ENCODE results near the gene LRRC8C. TPM values are rescaled to one million over a fixed set of nuclear protein-coding genes. Genes with fewer than 3 reads are reported as not detected.

LRRC8C gene
- total RNA-seq, 1 donor from 2014 or later: 56.5 TPM

DNA sequence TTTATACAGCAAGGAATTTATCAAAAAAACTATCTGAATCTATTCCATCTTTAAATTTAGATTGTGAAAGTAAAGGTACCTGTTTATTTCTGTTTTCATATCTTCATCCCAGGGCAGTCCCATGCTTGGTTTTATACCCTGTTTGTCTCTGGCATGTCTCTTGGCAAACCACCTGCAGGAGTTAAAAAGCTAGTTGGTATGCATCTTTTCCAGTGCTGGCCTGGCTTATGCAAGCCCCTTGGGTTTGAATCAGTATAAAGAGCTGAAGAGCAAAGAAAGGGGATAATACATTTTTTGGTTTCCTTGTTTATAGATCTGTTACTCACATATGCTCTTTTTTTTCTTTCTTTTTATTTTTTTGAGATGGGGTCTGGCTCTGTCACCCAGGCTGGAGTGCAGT lies 37.8 kb downstream of the LRRC8C start:
- no peak for DNase-seq (ENCODE audit: low spot score)
- intact Hi-C loops (cut with micrococcal nuclease): loop anchor here (1.0 to 5.0 kb wide), 3 partner anchors 11 to 33 kb away; no protein-coding TSS in a partner anchor
- Mint-ChIP-seq H3K27ac (peak overlapping the region; percentile 43), H3K4me1 (ENCODE audit: low read depth) (peaks cover 88% of the 10 kb centered on the region), H3K36me3 (ENCODE audit: low read depth) (peaks cover 74% of the 10 kb centered on the region), H3K9me3 (no peaks in the 10 kb centered on the region), H3K4me3 (ENCODE audit: low read depth) (peak overlapping the region; percentile 9), H3K27me3 (ENCODE audit: low read depth) (no peaks in the 10 kb centered on the region)

DNA sequence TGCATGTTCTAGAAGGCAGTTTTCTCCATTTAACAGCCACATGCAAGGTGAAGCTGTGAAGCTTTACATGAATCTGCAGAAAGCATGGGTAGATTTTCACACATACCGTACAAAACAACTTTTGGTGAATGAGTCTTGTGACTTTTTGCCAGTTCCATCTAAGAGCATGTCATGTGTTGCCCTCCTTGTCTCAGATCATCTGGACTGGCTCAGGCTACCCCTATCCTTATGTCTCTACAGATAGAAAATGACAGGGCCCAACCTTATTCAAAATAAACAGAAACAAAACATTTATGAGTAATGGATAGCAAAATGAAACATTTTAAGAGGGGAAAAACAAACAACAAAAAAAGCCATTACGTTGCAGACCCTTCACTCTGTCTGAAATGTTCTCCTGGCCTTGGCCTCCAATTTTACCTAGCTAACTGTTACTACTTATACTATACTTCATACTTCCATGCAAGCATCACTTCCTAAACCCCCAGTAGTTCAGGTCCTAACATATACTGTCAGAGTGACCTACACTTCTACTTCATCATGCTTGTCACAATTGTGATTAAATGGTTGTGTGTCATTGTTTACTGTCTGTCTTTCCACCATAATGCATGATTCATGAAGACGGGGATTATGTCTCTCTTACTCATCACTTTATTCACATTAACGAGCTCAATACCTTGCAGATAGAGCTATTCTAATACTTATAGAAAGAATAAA lies 39.0 kb downstream of the LRRC8C start:
- H3K9me3 Mint-ChIP-seq: no peaks in the 10 kb centered on the region
- peaks cover 88% of the 10 kb centered on the region for H3K4me1 Mint-ChIP-seq (ENCODE audit: low read depth)
- H3K27me3 Mint-ChIP-seq (ENCODE audit: low read depth): no peaks in the 10 kb centered on the region
- DNase-seq (ENCODE audit: low spot score): no peak
- peak overlapping the region; percentile 54 for H3K27ac Mint-ChIP-seq
- intact Hi-C loops (cut with micrococcal nuclease): loop anchor here (2.0 to 5.0 kb wide), 2 partner anchors 17 to 35 kb away; no protein-coding TSS in a partner anchor
- H3K36me3 Mint-ChIP-seq (ENCODE audit: low read depth): peaks cover 77% of the 10 kb centered on the region
- H3K4me3 Mint-ChIP-seq (ENCODE audit: low read depth): no peak overlapping the region

DNA sequence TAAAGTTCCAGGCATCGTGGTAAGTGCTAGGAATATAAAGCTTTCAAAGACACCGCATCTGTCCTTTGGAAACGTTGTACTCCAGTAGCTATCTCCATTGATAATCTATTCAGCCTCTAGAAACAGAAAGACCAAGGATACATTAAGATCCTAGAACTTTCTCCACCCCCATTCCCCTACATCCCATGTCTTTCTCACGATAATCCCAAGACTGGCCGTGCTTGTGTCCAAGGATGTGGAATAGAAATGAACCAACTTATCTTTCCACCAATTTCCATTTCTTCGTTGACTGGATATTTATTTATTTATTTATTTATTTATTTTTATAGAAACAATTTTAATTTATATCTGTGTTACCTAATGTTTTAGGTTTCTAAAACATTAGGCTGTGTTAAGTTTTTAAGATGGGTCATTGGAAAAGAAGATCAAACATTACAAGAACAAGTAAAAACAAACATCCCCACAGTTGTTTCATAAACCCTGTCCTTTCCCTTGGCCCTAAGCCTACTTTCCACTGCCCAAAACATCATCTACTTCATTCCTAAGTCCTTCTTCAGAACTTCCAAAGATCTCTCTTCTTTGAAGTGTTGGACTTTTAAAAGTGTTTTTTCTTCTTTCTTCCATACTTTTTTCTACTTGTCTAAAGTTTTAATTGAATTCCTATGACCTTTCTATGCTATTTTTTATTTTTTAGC lies 39.7 kb downstream of the LRRC8C start:
- DNase-seq (ENCODE audit: low spot score): no peak
- Mint-ChIP-seq H3K27me3 (ENCODE audit: low read depth) (no peaks in the 10 kb centered on the region), H3K4me3 (ENCODE audit: low read depth) (no peak overlapping the region), H3K9me3 (no peaks in the 10 kb centered on the region), H3K36me3 (ENCODE audit: low read depth) (peaks cover 79% of the 10 kb centered on the region), H3K27ac (peak overlapping the region; percentile 69), H3K4me1 (ENCODE audit: low read depth) (peaks cover 83% of the 10 kb centered on the region)
- intact Hi-C loops (cut with micrococcal nuclease): loop anchor here (5.0 kb wide), 1 partner anchor 35 kb away; no protein-coding TSS in a partner anchor

DNA sequence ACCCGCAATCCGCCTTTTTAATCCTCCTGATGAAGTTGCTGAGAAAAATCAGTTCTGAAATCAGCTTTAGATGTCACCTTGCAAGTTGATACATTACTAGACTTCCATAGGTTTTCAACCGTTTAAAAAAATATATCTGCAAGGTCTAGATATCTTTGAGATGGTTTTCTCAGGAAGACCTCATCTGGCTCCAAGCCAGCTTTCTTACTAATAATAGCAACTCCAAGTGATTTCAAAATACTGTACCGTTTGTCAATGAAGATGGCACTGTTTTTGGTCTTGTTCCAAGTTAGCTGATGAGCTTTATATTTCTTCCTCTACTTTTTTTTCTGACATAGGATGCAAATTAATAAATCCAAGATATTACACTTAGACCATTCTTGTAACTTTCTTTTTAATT lies 40.3 kb downstream of the LRRC8C start:
- no peaks in the 10 kb centered on the region for H3K27me3 Mint-ChIP-seq (ENCODE audit: low read depth)
- peaks cover 80% of the 10 kb centered on the region for H3K4me1 Mint-ChIP-seq (ENCODE audit: low read depth)
- H3K9me3 Mint-ChIP-seq: no peaks in the 10 kb centered on the region
- H3K36me3 Mint-ChIP-seq (ENCODE audit: low read depth): peaks cover 82% of the 10 kb centered on the region
- peak overlapping the region; percentile 69 for H3K27ac Mint-ChIP-seq
- intact Hi-C loops (cut with micrococcal nuclease): loop anchor here (5.0 kb wide), 1 partner anchor 36 kb away; no protein-coding TSS in a partner anchor
- no peak overlapping the region for H3K4me3 Mint-ChIP-seq (ENCODE audit: low read depth)
- no peak for DNase-seq (ENCODE audit: low spot score)

DNA sequence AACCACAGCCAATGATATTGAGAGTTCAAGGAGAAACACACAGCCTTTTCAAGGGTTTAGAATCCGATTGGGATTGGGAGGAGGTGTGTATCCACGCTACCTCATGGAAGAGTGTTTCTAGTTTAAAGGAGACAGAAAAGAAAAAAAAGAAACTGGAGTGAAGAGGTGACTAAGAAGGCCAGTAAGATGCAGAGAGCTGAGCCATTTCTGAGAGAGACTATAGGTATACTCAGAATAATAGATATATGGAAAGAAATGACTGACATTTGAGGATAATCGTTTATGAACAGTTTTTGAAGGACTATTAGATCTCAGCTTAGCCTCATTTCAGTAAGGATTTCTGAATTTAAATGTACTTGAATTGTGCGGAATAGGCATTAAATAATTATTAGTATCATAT lies 42.8 kb downstream of the LRRC8C start:
- Mint-ChIP-seq H3K36me3 (ENCODE audit: low read depth) (peaks cover 90% of the 10 kb centered on the region), H3K4me3 (ENCODE audit: low read depth) (no peak overlapping the region)

DNA sequence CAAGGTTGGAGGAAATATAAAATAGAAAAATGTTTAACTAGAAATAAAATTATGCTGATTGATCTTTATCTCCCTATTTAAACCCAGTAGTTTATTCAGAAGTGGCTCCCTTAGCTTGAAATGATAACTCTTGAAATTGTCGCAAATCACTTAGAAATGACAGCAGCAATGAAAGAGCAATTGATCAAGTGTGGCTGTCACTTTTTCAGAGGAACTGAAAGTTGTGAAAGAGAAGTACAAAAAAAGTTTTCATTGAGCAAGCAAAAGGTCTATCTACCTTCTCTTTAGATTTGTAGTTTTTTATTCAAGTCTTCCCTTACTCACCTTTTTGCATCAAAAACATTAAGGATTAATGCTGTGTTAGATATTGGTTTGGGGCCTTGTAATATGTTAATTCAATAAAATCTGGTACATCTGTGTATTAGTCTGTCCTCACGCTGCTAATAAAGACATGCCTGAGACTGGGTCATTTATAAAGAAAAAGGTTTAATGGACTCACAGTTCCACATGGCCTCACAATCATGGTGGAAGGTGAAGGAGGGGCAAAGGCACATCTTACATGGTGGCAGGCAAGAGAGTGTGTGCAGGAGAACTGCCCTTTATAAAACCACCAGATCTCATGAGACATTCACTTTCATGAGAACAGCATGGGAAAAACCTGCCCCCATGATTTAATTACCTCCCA lies 48.3 kb downstream of the LRRC8C start:
- Mint-ChIP-seq H3K36me3 (ENCODE audit: low read depth) (peaks cover 78% of the 10 kb centered on the region), H3K9me3 (peaks cover 17% of the 10 kb centered on the region), H3K4me1 (ENCODE audit: low read depth) (peaks cover 42% of the 10 kb centered on the region), H3K4me3 (ENCODE audit: low read depth) (no peak overlapping the region), H3K27me3 (ENCODE audit: low read depth) (no peaks in the 10 kb centered on the region), H3K27ac (peak overlapping the region; percentile 33)
- no peak for DNase-seq (ENCODE audit: low spot score)
- intact Hi-C loops (cut with micrococcal nuclease): no loop called here

More for the DNA sequence above, 42.8 kb downstream of the LRRC8C start:
- intact Hi-C loops (cut with micrococcal nuclease): loop anchor here (2.0 kb wide), 1 partner anchor 17 kb away; no protein-coding TSS in a partner anchor
- Mint-ChIP-seq H3K27ac (peak overlapping the region; percentile 84), H3K9me3 (peaks cover 10% of the 10 kb centered on the region), H3K27me3 (ENCODE audit: low read depth) (no peaks in the 10 kb centered on the region), H3K4me1 (ENCODE audit: low read depth) (peaks cover 68% of the 10 kb centered on the region)
- DNase-seq (ENCODE audit: low spot score): no peak

DNA sequence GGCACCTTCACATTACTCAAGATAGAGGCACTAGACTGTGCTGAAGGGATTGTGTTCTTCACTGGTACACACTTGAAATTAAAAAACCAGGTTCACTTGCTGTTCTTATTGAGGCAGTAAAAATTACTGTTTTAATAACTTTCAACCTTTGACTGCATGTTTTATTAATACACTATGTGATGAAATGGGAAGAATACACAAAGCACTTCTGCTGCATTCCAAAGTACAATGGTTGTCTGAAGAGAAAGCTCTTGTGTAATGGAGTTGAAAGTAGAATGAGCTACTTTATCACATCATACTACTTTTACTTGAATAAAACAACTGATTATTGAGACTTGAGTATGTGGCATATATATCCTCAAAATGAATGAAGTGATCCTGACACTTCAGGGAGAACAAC lies 49.7 kb downstream of the LRRC8C start:
- Mint-ChIP-seq H3K9me3 (peaks cover 21% of the 10 kb centered on the region), H3K27me3 (ENCODE audit: low read depth) (no peaks in the 10 kb centered on the region), H3K36me3 (ENCODE audit: low read depth) (peaks cover 80% of the 10 kb centered on the region), H3K27ac (no peak overlapping the region), H3K4me3 (ENCODE audit: low read depth) (no peak overlapping the region), H3K4me1 (ENCODE audit: low read depth) (peaks cover 47% of the 10 kb centered on the region)
- intact Hi-C loops (cut with micrococcal nuclease): no loop called here
- DNase-seq (ENCODE audit: low spot score): no peak

DNA sequence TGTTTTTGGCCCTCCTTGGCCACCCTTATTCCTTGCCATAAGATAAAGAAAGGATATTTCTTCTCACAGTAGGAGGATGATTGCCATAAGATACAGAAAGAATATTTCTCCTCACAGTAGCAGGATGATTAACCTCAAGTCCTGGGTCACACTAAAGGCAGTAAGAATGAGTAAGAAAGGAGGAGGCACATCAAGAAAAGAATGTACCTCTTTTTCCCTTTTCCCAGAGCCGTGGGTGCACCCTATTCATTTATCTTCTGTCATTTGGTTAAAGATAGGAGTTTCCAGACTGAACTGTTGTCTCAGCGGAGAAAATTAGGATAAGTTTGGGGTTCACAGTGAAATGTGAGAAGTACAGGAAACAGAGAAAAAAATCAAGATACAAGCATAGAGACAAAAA lies 52.5 kb downstream of the LRRC8C start:
- Mint-ChIP-seq H3K27ac (peak overlapping the region; percentile 70), H3K4me1 (ENCODE audit: low read depth) (peaks cover 60% of the 10 kb centered on the region), H3K27me3 (ENCODE audit: low read depth) (no peaks in the 10 kb centered on the region), H3K4me3 (ENCODE audit: low read depth) (no peak overlapping the region), H3K9me3 (peaks cover 11% of the 10 kb centered on the region), H3K36me3 (ENCODE audit: low read depth) (peaks cover 81% of the 10 kb centered on the region)
- intact Hi-C loops (cut with micrococcal nuclease): no loop called here
- DNase-seq (ENCODE audit: low spot score): no peak

DNA sequence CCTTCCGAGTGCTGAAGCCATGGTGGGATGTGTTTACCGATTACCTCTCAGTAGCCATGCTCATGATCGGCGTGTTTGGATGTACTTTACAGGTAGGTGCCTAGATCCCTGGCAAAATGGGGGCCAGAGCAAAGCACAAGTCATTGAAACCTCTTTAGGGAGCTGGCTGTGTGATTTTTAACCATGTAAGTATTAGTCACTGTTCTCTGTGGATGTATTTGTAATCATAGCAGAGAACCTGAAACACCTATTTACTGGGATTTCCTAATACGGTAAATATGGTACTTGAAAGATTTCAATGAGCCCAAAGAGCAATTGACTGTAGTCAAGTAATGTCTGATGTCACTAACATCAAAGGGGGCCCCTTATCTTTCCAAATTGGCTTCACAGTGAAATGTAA lies 53.6 kb downstream of the LRRC8C start:
- Mint-ChIP-seq H3K4me3 (ENCODE audit: low read depth) (no peak overlapping the region), H3K27ac (peak overlapping the region; percentile 84), H3K9me3 (peaks cover 5% of the 10 kb centered on the region), H3K4me1 (ENCODE audit: low read depth) (peaks cover 61% of the 10 kb centered on the region), H3K36me3 (ENCODE audit: low read depth) (peaks cover 82% of the 10 kb centered on the region), H3K27me3 (ENCODE audit: low read depth) (no peaks in the 10 kb centered on the region)
- intact Hi-C loops (cut with micrococcal nuclease): no loop called here
- DNase-seq (ENCODE audit: low spot score): no peak

DNA sequence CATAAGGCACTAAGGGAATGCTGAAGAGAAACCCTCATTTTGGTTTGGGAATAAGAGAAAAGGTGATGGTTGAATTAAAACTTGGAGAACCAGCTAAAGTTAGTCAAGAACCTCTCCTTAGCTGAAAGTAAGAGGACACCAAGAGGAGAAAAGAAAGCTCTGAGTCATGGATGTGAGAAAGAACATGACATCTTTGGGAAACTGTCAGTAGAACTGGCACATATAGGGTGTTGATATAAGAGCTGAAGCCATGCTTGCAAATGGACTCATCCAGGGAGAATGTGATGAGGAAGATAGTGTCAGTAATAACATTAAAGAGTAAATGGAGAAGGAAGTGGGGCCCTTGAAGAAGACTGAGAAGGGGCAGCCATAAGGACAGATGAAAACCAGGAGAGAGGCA lies 54.3 kb downstream of the LRRC8C start:
- DNase-seq (ENCODE audit: low spot score): no peak
- H3K9me3 Mint-ChIP-seq: peaks cover 5% of the 10 kb centered on the region
- intact Hi-C loops (cut with micrococcal nuclease): loop anchor here (1.0 kb wide), 1 partner anchor 32 kb away; no protein-coding TSS in a partner anchor

DNA sequence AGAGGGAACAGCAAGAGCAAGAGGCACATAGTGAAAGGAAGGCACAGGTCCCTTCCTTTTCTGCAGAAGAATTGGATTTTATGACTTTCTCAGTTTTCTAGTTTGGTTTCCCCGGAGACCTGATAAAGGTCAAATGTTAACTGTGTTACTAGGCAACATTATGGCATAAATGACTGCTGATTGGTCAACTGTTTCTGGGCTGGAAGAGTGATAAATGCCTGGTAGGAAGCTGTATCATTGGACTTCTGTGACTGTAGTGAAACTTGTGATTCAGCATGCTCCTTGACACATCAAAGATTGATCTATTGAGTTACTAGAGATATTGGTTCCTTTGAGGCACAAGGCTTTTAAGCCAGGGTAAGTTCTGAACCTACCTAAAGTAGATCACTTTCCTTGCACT lies 55.7 kb downstream of the LRRC8C start:
- Mint-ChIP-seq H3K9me3 (peaks cover 5% of the 10 kb centered on the region), H3K27ac (peak overlapping the region; percentile 83), H3K27me3 (ENCODE audit: low read depth) (no peaks in the 10 kb centered on the region), H3K4me3 (ENCODE audit: low read depth) (no peak overlapping the region), H3K4me1 (ENCODE audit: low read depth) (peaks cover 78% of the 10 kb centered on the region), H3K36me3 (ENCODE audit: low read depth) (peaks cover 83% of the 10 kb centered on the region)
- intact Hi-C loops (cut with micrococcal nuclease): loop anchor here (2.0 kb wide), 1 partner anchor 18 kb away; no protein-coding TSS in a partner anchor
- no peak for DNase-seq (ENCODE audit: low spot score)

More for the DNA sequence above, 54.3 kb downstream of the LRRC8C start:
- peak overlapping the region; percentile 70 for H3K27ac Mint-ChIP-seq
- no peaks in the 10 kb centered on the region for H3K27me3 Mint-ChIP-seq (ENCODE audit: low read depth)
- H3K4me3 Mint-ChIP-seq (ENCODE audit: low read depth): no peak overlapping the region
- H3K4me1 Mint-ChIP-seq (ENCODE audit: low read depth): peaks cover 66% of the 10 kb centered on the region
- peaks cover 79% of the 10 kb centered on the region for H3K36me3 Mint-ChIP-seq (ENCODE audit: low read depth)

DNA sequence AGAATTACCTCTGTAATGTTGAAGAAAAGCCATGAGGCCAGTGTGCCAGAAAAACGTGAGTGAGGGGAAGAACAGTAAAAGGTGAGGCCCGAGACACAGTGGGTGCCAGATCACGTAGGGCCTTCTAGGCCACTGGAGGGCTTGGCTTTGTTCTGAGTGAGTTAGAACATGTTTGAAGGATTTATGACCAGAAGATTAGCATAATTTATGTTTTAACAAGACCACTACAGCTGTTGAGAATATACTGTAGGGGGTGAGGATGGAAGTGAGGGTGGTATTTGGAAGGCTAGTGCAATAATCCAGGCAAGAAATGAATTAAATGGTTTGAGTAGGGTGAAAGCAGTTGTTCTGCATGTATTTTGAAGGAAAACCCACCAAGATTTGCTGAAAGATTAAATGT lies 56.3 kb downstream of the LRRC8C start:
- peaks cover 5% of the 10 kb centered on the region for H3K9me3 Mint-ChIP-seq
- no peak for DNase-seq (ENCODE audit: low spot score)
- peak overlapping the region; percentile 83 for H3K27ac Mint-ChIP-seq
- no peak overlapping the region for H3K4me3 Mint-ChIP-seq (ENCODE audit: low read depth)
- peaks cover 88% of the 10 kb centered on the region for H3K36me3 Mint-ChIP-seq (ENCODE audit: low read depth)
- no peaks in the 10 kb centered on the region for H3K27me3 Mint-ChIP-seq (ENCODE audit: low read depth)
- intact Hi-C loops (cut with micrococcal nuclease): loop anchor here (2.0 kb wide), 1 partner anchor 18 kb away; no protein-coding TSS in a partner anchor
- peaks cover 83% of the 10 kb centered on the region for H3K4me1 Mint-ChIP-seq (ENCODE audit: low read depth)

Data from activated T-helper 2 cell treated with anti-CD3 and anti-CD28 coated beads, Interferon-gamma antibody, Interleukin-2, Interleukin-4, amounts not matched to agents 10 μg/mL and 5 μg/mL and 100 μg/mL, durations not matched to agents 14 hours and 24 hours and 36 hours (primary cell).